ENCODE measurements around the gene OSMR.

DNA sequence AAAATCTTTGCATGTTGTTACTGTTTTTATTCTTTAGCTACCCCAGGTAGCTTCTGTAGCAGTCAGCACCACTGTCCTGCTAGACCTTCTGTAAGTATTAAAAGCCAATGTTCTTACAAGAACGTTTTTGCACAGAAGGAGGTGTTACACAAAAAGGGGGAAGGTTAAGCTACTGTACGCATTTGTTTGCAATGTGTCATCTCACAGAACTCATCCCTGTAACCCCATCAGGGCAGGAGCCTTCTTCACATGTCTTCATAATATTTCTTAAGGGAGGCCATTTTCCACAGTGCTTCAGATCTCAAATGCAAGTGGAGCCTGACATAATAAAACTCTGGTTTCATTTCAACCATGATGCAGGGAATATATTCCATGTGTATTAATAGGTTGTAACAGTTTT, 67.9 kb downstream of the OSMR start:
- TF ChIP-seq, protein P1, sequence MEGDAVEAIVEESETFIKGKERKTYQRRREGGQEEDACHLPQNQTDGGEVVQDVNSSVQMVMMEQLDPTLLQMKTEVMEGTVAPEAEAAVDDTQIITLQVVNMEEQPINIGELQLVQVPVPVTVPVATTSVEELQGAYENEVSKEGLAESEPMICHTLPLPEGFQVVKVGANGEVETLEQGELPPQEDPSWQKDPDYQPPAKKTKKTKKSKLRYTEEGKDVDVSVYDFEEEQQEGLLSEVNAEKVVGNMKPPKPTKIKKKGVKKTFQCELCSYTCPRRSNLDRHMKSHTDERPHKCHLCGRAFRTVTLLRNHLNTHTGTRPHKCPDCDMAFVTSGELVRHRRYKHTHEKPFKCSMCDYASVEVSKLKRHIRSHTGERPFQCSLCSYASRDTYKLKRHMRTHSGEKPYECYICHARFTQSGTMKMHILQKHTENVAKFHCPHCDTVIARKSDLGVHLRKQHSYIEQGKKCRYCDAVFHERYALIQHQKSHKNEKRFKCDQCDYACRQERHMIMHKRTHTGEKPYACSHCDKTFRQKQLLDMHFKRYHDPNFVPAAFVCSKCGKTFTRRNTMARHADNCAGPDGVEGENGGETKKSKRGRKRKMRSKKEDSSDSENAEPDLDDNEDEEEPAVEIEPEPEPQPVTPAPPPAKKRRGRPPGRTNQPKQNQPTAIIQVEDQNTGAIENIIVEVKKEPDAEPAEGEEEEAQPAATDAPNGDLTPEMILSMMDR (tag by site-specific recombination; IDR thresholded peaks at IDR 0.05), result no peak
- TF ChIP-seq ZSCAN23 (tag by site-specific recombination; IDR thresholded peaks at IDR 0.05) (no peak), ZNF174 (tag by site-specific recombination; IDR thresholded peaks at IDR 0.05) (no peak), ZNF513 (tag by site-specific recombination; IDR thresholded peaks at IDR 0.05) (no peak), BCL11A (tag by site-specific recombination; IDR thresholded peaks at IDR 0.05; ENCODE audit: low read depth) (no peak), ZNF571 (tag by site-specific recombination; IDR thresholded peaks at IDR 0.05) (no peak)

All from HEK293 (cell line).